Measurements from ENCODE around the gene KRTAP6-3.

Gene KRTAP6-3, protein sequence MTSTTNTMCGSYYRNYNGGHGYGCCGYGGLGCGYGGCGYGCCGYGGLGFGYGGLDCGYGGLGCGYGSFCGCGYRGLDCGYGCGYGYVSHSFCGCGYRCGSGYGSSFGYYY

DNA sequence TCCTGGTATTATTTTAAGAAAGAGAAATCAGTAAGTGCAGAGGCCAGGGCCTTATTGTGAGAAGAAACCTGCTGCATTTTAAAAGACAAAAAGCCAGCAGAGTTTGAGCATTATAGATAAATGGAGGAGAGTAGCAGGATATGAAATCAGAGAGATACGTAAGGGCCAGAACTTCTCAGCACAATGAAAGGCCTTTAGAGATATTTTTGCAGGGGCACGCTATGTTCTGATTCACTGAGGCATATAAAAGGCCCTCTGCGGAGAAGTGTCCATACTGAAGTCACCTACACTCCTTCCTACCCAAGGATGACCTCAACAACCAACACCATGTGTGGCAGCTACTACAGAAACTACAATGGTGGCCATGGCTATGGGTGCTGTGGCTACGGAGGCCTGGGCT, at the start of gene KRTAP6-3:
Gene KRTAP6-3 (plus strand): TSS at position 301 of the 400 bp plus-strand sequence. CDS start 6 bp downstream, at position 307.
- no peak for DNase-seq

DNA sequence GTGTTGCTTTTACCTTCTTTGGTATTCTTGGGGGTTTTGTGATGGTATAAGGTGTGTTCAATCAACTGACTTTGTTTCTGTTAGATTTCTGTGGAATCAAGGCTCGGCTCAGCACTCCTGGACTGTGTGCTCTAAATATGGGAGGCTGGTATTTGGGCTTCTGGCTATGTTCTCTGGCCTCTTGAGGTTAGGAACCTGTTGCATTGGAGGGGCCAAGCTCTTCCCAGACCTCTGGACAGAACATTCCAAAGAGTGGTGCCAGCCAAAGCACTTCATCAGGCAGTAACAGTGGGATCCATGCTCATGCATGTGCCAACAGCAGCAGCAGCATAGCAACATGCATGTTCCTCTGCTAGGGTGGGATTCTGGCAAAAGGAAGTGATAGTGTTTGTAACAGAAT, 39.5 kb upstream of the KRTAP6-3 start:
- no peak for DNase-seq

DNA sequence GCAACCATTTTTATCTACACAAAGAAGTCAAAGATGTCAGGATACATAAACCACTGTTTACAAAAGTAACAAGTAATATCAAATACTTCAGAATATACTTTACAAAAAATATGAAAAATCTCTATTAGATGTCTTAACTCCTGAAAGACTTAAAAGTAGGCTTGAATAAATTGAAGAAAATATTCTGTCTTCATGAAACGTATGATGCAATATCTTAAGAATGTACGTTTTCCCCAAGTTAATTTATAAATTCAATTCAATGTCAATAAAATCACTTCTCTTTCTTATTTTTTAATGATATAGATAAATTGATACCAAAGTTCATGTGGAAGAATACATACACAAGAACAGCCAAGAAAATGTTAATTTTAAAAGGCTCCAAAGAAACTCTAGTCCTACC, 37.1 kb upstream of the KRTAP6-3 start:
- no peak for DNase-seq

DNA sequence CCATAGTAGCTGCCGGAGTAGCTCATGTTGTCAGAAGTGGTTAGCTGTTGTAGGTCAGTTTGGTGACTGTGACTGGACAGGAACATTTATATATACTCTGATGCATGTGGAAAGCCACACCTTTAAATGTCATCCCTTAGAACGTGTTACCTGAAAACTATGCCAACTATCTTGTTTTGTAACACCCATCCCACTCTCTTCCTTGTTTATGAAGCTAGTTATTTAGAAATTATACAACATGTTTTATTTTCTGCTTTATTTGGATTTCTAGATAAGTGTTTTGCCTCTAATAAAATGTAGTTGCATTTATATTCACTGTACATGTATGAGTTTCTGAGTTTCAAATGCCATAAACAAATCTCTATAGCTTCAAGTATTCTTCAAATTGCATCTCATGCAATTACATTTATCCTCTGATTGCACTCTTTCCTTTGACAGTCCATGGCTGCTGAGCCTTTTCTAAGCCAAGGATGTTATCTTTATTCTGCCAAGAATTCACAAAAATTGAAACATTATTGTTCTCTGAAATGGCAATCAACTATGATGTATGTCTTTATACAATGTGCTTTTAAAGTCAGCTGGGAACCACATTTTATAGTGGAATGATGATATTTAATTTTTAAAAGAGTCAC, 30.9 kb upstream of the KRTAP6-3 start, which contains the start of gene KRTAP19-7:
Gene KRTAP19-7 (minus strand): TSS at position 51 of the 632 bp plus-strand sequence. CDS start 25 bp downstream, at position 26.
- DNase-seq: no peak

DNA sequence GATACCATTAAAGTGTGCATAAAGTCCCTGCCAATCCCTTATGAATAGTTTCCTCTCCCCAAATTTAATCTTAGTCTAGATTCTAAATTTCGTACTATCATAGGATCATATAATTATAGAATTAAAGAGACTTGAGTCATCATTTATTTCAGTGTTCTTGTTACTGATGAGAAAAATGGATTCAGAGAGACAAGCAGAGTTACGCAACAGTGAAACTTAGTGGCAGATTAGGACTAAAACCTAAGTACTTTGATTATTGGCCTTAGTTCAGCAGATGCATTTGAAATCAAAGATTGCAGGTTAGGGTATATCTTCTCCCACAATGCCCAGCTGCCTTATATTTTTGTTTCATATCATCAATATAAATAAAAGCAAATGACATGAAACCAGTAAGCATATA, 30.3 kb upstream of the KRTAP6-3 start:
- no peak for DNase-seq

DNA sequence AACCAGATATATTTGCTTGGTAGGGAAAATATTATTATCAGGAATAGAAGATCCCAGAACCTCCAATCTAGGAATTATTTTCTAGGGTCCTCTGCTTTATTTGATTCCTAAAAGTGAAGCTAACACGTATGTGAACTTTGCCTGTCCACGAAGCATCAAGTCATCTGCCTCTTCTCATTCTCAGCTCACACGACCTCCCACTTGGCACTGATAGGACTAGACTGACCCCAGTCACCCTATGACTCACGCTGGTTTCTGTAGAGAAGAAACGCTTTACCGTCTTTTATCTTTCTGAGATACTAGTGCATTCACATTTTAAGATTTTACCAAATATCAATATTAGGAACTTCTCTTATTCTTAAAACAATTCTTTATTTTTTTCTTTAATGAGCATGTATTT, 29.2 kb upstream of the KRTAP6-3 start:
- no peak for DNase-seq

DNA sequence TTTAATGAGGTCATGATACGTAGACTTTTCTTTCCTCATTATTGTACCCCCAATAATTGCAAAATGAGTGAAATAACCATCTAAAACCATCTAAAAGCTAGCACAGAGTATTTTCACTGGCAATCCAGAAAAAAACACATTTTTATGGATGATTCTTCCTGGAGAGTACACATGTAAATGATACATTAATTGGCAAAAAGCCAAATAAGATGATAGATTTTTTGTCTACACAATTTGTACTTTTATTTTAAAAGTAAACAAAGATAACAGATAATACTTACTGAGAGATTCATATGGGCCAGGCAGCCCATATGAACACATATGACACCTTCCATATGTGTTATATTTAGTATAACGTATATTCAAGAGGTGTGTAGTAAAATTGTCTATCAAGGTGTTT, 28.6 kb upstream of the KRTAP6-3 start:
- DNase-seq: no peak

DNA sequence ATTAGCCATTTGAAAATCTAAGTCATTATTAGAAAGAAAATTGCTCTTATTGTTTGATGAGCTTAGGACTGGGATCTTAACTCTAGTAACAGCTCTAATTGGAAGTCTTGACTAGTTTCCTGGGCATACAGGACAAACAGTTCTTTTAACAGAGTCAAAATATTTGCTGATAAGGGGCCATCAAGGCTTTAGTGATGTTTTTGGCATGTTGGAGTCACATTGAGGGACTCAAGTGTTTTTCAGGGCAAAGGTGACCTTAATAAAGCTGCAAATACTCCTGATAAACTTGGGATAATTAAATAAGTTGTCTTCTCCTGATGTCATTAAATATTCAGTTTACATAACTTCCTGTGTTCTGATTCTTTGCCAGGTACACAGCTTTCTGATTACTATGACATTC, 24.6 kb upstream of the KRTAP6-3 start:
- DNase-seq: no peak

DNA sequence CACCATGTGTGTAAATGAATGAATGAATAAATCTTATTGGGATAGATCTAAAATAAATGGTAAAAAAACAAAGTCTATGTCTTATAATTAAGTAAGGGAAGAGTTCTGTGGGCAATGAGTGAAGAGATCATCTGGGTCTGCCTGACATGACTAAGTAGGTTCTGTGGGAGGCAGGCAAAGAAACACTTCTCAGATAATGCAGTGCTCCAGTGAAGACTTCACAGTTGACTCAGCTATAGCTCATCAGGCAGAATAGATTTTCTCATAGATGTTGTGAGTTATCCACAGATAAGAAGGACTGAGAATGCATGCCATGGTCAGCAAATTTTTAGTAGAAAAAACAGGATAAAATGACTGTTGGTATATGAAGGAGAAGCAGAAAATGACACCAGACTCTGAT, 14.5 kb upstream of the KRTAP6-3 start:
- no peak for DNase-seq

DNA sequence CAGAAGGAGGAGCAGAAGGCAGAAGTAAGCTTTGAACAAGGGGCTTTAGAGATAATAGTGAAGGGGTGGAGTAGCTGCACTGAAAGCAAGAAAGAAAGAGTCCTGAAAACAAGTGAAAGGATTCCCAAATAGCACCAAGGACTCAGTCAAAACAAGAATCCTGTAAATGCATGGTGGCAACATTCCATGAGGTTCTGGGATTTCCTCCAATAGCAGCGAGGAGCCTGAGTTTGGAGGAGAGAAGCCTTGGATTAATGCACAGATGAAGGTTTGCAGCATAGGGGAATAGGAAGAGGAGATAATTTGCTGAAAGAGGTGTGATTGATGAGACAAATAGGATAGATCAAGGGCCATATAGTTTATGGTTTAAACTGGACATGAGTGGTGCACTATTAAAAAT, 12.9 kb upstream of the KRTAP6-3 start:
- DNase-seq: no peak

DNA sequence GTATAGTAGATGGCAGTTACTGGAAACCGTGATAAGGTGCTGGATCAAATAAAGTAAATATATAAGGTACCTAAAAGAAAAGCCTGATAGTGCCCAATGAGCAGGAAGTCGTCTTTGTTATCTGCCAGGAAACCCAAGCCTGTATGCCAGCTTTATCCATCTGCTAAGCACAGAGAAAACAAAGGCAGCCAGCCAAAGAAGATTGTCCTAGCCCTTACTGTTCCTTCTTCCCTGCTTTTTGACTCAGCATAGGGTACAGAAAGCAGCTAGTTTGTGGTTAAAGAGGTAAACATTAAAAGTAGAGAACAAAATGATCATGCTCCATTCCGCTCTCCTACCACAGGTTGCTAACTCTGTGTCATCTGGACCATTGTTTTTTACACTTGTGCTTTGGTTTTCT, 12.1 kb upstream of the KRTAP6-3 start:
- DNase-seq: no peak

DNA sequence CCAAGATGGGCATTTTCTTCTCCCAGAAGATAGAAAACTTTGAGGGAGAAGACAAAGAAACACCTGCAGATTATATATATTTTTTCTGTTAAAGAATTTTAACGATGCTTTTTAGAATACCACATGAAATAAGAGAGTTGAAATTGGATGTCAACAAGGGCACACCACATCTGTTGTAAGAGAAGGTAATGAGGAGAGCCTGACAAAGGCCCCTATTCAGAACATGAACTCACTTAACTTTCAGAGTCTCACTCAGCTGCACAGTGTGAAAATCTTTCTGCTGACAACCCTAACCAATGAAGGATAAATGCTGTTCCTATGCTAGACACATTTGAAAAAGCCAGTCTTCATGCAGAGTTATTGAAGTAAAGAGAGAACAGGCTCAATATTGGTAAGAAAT, 9.4 kb upstream of the KRTAP6-3 start:
- no peak for DNase-seq

DNA sequence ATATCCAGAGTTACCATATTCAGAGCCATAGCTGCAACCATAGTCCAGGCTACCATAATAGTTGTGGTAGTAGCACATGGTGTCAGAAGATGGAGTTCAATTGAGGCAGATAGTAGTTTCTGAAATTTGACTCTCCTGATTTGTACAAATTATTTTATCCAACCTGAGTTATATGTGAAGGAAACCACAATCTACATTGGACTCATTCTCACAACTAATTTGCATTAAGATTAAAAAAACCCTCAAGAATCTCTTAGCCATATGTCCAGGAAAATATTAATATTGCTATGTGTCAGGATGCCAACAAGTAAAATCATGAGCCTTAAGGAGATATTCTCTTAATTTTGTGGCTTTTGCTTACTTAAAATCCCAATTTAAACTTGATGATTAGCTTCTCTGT, 1.9 kb upstream of the KRTAP6-3 start, which contains the start of gene KRTAP22-2:
Gene KRTAP22-2 (minus strand): TSS at position 101 of the 400 bp plus-strand sequence.
- DNase-seq: no peak

DNA sequence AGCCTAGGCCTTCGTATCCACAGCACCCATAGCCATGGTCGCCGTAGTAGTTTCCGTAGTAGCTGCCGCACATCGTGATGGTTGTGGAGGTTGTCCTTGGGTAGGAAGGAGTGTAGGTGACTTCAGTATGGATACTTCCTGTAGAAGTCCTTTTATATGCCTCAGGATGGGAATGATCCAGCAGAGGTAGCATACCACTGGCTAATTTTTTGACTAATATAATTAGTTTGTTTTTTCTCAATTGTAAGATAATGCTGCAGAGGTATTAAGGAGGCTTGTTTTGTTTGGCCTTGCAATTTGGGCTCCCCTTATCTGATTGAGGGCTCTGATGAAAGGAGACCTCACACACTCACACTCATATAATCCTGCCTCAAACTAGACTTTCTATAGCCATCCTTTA, 6.6 kb downstream of the KRTAP6-3 start, which contains the start of gene KRTAP6-2:
Gene KRTAP6-2 (minus strand): TSS at position 101 of the 400 bp plus-strand sequence. CDS start 28 bp downstream, at position 73.
- no peak for DNase-seq

DNA sequence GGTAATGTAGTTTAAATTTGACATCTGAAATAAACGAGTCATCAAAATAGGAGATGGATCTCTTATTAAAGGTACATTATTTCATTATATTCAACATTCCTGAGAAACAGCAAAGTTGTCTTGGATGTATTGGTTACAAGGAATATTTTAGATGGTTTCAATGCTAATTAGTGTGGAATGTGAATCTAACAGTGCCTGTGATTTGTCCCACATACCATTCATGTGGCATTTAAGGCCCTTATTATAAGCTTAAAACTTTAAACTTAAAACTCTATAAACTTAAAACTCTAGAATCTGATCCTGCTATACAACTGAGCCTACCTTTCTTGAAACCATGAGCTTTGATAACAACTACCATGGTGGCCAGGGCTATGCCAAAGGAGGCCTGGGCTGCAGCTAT, 8.5 kb downstream of the KRTAP6-3 start, which contains the start of gene KRTAP22-1:
Gene KRTAP22-1 (plus strand): TSS at position 301 of the 400 bp plus-strand sequence.
- DNase-seq: no peak

DNA sequence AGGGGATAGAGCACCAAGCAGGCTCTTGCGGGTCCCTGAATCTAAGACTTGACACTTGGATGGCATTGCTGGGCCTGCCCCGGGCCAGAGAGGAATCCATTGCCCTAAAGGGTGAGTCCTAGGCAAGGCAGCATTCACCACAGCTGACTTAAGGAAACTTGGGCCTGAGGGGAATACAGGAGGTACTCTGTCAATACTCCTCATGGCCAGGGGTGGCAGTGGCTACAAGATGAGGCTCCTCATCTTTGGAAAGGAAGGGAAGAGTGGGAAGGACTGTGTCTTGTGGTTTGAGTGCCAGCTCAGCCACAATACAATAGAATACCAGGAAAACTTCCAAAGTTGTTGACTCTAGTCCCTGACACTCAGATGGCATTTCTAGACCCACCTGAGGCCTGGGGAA, 13.7 kb downstream of the KRTAP6-3 start:
- no peak for DNase-seq

DNA sequence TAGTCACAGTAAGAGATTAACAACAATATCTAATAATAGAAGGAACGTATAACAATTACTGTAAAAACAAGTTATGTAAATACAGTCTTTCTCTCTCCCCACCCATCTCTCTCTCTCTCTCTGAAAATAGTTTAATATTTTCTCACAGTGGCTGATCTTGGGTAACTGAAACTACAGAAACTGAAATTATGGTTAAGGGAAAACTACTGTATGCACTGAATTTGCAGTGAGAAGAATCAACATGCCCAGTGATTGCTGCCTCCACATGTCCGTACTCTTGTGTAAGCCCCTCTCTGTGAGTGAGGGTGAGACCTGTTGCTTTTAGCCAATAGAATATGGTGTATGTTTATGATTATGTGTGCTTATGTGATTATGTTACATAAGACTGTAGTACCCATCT, 19.9 kb downstream of the KRTAP6-3 start:
- DNase-seq: no peak

DNA sequence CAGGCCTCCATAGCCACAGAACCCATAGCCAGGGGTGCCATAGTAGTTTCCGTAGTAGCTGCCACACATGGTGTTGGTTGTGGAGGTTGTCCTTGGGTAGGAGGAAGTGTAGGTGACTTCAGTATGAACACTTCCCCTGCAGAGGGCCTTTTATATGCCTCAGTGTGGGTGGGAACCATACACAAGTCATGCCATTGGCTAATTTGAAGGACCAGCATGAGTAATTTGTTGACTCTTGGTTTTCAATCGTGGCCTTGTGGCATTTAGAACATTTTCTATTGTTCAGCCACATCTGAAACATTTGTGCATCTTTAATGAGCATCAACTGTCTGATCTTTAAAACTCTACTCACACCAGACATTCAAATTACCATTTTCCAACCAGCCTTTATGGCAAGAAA, 21.6 kb downstream of the KRTAP6-3 start, which contains the start of gene KRTAP6-1:
Gene KRTAP6-1 (minus strand): TSS at position 95 of the 400 bp plus-strand sequence. CDS start 26 bp downstream, at position 69.
- no peak for DNase-seq

DNA sequence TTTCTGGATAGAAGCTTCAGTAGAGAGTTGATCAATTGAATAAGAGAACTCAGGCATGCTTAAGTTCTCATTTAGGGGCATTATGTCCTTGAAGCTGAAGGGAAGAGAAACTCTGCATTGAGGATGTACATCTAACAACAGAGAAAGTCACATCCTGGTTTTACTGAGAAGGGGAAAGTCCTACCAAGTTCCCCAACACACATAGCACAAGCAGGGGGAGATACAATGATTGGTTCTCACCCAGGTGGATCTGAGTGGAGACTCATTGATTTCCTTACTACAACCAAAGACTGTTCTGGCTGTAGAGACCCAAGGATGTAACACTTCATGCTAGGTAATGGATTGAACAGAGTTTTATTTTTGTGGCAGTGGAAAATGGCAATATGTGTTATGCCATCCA, 23.0 kb downstream of the KRTAP6-3 start:
- no peak for DNase-seq

DNA sequence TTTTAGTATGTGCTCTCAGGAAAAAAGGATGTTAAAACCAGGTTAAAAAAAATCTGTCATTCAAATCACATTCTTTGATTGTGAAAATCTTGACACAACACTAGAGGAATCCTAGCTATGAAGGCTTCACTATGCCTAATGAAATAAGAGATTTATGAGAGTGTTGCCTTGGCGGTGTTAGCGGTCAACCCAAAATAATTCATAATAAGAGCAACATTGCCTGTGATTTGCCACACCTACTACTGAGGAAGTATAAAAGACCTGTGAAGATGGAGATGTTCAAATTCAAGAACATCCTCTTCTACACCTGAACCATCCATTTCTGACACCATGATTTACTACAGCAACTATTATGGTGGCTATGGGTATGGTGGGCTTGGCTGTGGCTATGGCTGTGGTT, 23.9 kb downstream of the KRTAP6-3 start, which contains the start of gene KRTAP20-1:
Gene KRTAP20-1 (plus strand): TSS at position 301 of the 400 bp plus-strand sequence. CDS start 30 bp downstream, at position 331.
- DNase-seq: no peak

DNA sequence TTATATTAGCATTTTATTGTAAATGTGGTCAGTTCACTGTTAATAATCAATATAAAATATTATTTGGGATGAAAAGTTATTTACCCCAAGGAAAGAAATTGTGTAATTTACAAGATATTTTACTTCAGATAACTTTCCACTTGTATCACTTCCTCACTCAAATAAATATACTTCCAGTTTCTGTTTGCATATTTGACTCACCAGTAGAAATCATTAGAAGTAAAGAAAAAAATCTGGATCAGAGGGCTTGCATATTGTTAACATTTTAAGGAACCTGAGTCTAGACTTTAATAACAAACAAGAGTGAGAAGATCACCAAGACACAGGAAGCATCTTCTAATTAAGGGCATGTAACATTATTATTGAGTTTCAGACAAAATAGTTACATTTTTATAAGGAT, 27.8 kb downstream of the KRTAP6-3 start:
- no peak for DNase-seq

DNA sequence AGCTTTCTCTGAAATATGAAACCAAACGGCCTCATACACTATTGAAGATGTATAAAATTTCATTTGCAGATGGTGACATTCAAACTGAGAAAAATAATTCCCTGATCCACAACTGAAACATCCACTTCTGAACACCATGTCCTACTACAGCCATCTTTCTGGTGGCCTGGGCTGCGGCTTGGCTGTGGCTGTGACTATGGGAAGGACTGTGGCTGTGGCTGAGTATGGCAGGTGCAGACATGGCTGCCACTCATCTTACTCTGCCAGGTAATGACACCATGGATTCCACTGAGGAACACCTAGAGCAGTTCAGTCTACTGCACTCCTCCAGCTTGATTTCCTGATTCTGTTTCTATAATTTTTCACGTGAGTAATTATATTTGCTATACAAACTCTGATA, 28.3 kb downstream of the KRTAP6-3 start, which contains the start of gene KRTAP20-4:
Gene KRTAP20-4 (plus strand): TSS at position 106 of the 400 bp plus-strand sequence.
- no peak for DNase-seq

DNA sequence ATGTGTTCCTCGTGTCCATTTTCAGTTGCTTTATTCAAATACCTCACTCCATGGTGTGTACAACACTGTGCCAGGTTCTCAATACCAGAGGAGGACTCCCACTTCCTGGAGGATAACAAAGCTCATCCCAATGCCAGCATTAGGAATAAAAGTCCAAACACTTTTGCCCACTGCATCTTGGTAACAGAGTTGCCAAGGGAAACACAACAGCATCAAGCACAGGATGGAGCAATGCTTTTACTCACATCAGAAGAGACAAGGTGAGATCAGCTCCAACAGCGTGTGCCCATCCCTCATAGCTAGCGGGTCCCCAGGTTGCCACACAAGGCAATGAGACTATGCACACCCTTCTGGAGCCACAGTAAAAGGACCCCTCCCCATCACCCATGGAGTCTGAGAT, 31.1 kb downstream of the KRTAP6-3 start:
- no peak for DNase-seq

DNA sequence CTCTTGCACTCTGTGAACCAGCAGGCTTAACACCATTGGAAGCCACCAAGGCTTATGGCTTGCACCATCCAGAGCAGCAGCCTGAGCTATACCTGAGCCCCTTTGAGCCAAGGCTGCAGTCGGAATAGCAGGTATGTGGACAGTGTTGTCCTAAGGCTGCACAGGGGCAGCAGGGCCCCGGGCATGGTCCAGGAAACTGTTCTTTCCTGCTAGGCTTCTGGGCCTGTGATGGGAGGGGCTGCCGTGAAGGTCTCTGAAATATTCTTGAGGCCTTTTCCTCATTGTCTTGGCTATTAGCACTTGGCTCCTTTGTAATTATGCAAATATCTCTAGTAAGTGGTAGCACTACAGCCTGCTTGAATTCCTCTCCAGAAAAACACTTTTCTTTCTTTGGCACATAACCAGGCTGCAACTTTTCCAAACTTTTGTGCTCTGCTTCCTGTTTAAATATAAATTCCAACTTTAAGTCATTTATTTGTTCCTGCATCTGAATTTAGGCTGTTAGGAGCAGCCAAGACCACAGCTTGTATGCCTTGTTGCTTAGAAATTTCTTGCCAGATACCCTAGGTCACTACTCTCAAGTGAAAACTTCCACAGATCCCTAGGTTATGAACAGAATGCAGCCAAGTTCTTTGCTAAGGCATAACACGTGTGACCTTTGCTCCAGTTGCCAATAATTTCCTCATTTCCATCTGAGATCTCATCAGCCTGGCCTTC, 33.4 kb downstream of the KRTAP6-3 start:
- DNase-seq: no peak

Measured in NCI-H1694 treated with DMSO at 0.1 percent for 48 hours (cell line).